Caco-2 (cell line): Measurements from ENCODE around the gene GPX6. TPM values are rescaled to one million over a fixed set of nuclear protein-coding genes. Genes with fewer than 3 reads are reported as not detected.

Experiments used
- BruUV-seq: library from RNA; stranded (reverse); fragments of 400-500 nt; replicated peaks from 2 replicates; lab custom pipeline; 2021; lab: Mats Ljungman, UMichigan
- CTCF ChIA-PET: fragments of 300-600 bp; sonication (Branson Sonifier 250); formaldehyde crosslinking; loops from one replicate; lab custom pipeline; 2022; ENCODE audit warnings: antibody characterized with exemption; lab: Charles Lee
- POLR2A ChIA-PET: fragments of 300-600 bp; sonication (Branson Sonifier 250); formaldehyde crosslinking; loops from one replicate; lab custom pipeline; 2022; ENCODE audit warnings: antibody characterized with exemption; lab: Charles Lee
- DNase-seq, 2 experiments: peaks; one replicate each; pipeline versions ENCODE4 v3.0.0 to v3.0.0-alpha.2; 2020 to 2022
- H3K27me3 ChIP-seq: replicated peaks from 2 replicates; pipeline ENCODE4 v1.6.0; 2011; ENCODE audit warnings: low read length; ENCODE audit not compliant: control insufficient read depth, insufficient read depth
- H3K36me3 ChIP-seq: 2 replicates; pipeline ENCODE4 v1.5.1; 2011; ENCODE audit warnings: low read length; ENCODE audit not compliant: control insufficient read depth, insufficient read depth
- H3K4me1 ChIP-seq: fragments of 250-450 bp; sonication (Bioruptor Pico); 2 replicates; pipeline ENCODE4 v1.5.1; 2020; ENCODE audit warnings: mild to moderate bottlenecking
- H3K4me3 ChIP-seq: 2 replicates; pipeline ENCODE4 v1.5.1; 2011; ENCODE audit warnings: low read depth, mild to moderate bottlenecking, control low read depth, low read length
- H3K9me3 ChIP-seq: fragments of 250-450 bp; sonication (Bioruptor Pico); 2 replicates; pipeline ENCODE4 v1.5.1; 2020; ENCODE audit warnings: mild to moderate bottlenecking, moderate library complexity
- H3K27ac Mint-ChIP-seq: one replicate; pipeline ENCODE4 v1.8.0; 2022; ENCODE audit warnings: mixed read lengths; ENCODE audit not compliant: unreplicated experiment
- H3K27me3 Mint-ChIP-seq: one replicate; pipeline ENCODE4 v1.8.0; 2022; ENCODE audit warnings: mixed read lengths; ENCODE audit not compliant: insufficient read depth, unreplicated experiment
- H3K36me3 Mint-ChIP-seq: one replicate; pipeline ENCODE4 v1.8.0; 2022; ENCODE audit warnings: mild to moderate bottlenecking, mixed read lengths; ENCODE audit not compliant: insufficient read depth, unreplicated experiment
- H3K4me1 Mint-ChIP-seq: one replicate; pipeline ENCODE4 v1.8.0; 2022; ENCODE audit warnings: low read depth, mixed read lengths; ENCODE audit not compliant: unreplicated experiment
- H3K4me3 Mint-ChIP-seq: one replicate; pipeline ENCODE4 v1.8.0; 2022; ENCODE audit warnings: mild to moderate bottlenecking, moderate library complexity, mixed read lengths; ENCODE audit not compliant: unreplicated experiment
- H3K9me3 Mint-ChIP-seq: one replicate; pipeline ENCODE4 v1.8.0; 2022; ENCODE audit warnings: mixed read lengths; ENCODE audit not compliant: unreplicated experiment
- CTCF ChIP-seq, 2 experiments: fragments of 200-600 bp in 1 of 2; IDR thresholded peaks; 1 replicate in 1 of 2; 2 replicates in 1 of 2; pipeline versions ENCODE4 v1.5.1 to v1.8.0; 2011 to 2022; ENCODE audit warnings: antibody characterized with exemption in 1 of 2, control low read depth in 1 of 2, inconsistent platforms in 1 of 2, low read depth in 1 of 2, low read length in 1 of 2, mild to moderate bottlenecking in 1 of 2, moderate library complexity in 1 of 2; ENCODE audit not compliant: insufficient read depth in 1 of 2, severe bottlenecking in 1 of 2, unreplicated experiment in 1 of 2
- intact Hi-C: fragments of 100-400 bp; cut with micrococcal nuclease; formaldehyde crosslinking; loops from one replicate; pipeline ENCODE4 v1.10.0; 2022; ENCODE audit not compliant: unreplicated experiment
- total RNA-seq: library from RNA; stranded (reverse); gene quantifications from 2 replicates; pipeline ENCODE4 v1.2.3, GENCODE V29; 2022

Gene GPX6
- total RNA-seq, 1 experiment from 2014 or later = not detected

GRCh38 chr6:28496099-28496779, 19.4 kb downstream of the GPX6 start:
- no peaks in the 10 kb centered on the region for H3K36me3 Mint-ChIP-seq
- POLR2A ChIA-PET = no interaction called here

GRCh38 chr6:28491984-28492317, 23.6 kb downstream of the GPX6 start:
- POLR2A ChIA-PET = no interaction called here

More at GRCh38 chr6:28496099-28496779, 19.4 kb downstream of the GPX6 start:
- Histone ChIP-seq H3K4me1 (no peaks in the 10 kb centered on the region), H3K27me3 (no peaks in the 10 kb centered on the region), H3K9me3 (no peaks in the 10 kb centered on the region), H3K4me3 (no peak overlapping the region), H3K36me3 (no peaks in the 10 kb centered on the region)
- peak; percentile 24 to 29 for TF ChIP-seq CTCF (IDR thresholded peaks at IDR 0.05; ENCODE audit: insufficient read depth in 1 of 2, low read depth in 1 of 2, low read length in 1 of 2, severe bottlenecking in 1 of 2, unreplicated experiment in 1 of 2)
- no TSS peak for BruUV-seq
- no peaks in the 10 kb centered on the region for H3K9me3 Mint-ChIP-seq
- CTCF ChIA-PET = interaction anchor here (0.8 to 1.0 kb wide), 2 partner anchors 47 to 84 kb away, joined by 5 to 6 read pairs; no protein-coding TSS in a partner anchor
- intact Hi-C loops = loop anchor here (1.0 kb wide), 1 partner anchor 188 kb away; no protein-coding TSS in a partner anchor
- peaks cover 7% of the 10 kb centered on the region for H3K4me1 Mint-ChIP-seq
- H3K27ac Mint-ChIP-seq = no peak overlapping the region
- H3K27me3 Mint-ChIP-seq = no peaks in the 10 kb centered on the region
- no peak for DNase-seq
- no peak overlapping the region for H3K4me3 Mint-ChIP-seq

GRCh38 chr6:28490205-28490890, 25.2 kb downstream of the GPX6 start:
- Mint-ChIP-seq H3K27ac (no peak overlapping the region), H3K9me3 (no peaks in the 10 kb centered on the region), H3K4me3 (no peak overlapping the region), H3K4me1 (no peaks in the 10 kb centered on the region), H3K27me3 (no peaks in the 10 kb centered on the region), H3K36me3 (no peaks in the 10 kb centered on the region)
- no peak for TF ChIP-seq CTCF (IDR thresholded peaks at IDR 0.05; ENCODE audit: insufficient read depth in 1 of 2, low read depth in 1 of 2, low read length in 1 of 2, severe bottlenecking in 1 of 2, unreplicated experiment in 1 of 2)
- CTCF ChIA-PET = no interaction called here
- BruUV-seq = no TSS peak
- H3K27me3 ChIP-seq = no peaks in the 10 kb centered on the region
- DNase-seq = no peak
- intact Hi-C loops = no loop called here
- H3K36me3 ChIP-seq = no peaks in the 10 kb centered on the region
- H3K9me3 ChIP-seq = no peaks in the 10 kb centered on the region
- POLR2A ChIA-PET = no interaction called here
- no peaks in the 10 kb centered on the region for H3K4me1 ChIP-seq
- no peak overlapping the region for H3K4me3 ChIP-seq

More at GRCh38 chr6:28491984-28492317, 23.6 kb downstream of the GPX6 start:
- DNase-seq = no peak
- Mint-ChIP-seq H3K9me3 (no peaks in the 10 kb centered on the region), H3K4me1 (peaks cover 4% of the 10 kb centered on the region), H3K27me3 (no peaks in the 10 kb centered on the region), H3K36me3 (no peaks in the 10 kb centered on the region), H3K27ac (no peak overlapping the region), H3K4me3 (no peak overlapping the region)
- CTCF ChIA-PET = no interaction called here
- H3K27me3 ChIP-seq = no peaks in the 10 kb centered on the region
- H3K4me3 ChIP-seq = no peak overlapping the region
- no peaks in the 10 kb centered on the region for H3K36me3 ChIP-seq
- intact Hi-C loops = no loop called here
- no peaks in the 10 kb centered on the region for H3K9me3 ChIP-seq
- no peaks in the 10 kb centered on the region for H3K4me1 ChIP-seq
- no TSS peak for BruUV-seq
- TF ChIP-seq CTCF (IDR thresholded peaks at IDR 0.05; ENCODE audit: insufficient read depth in 1 of 2, low read depth in 1 of 2, low read length in 1 of 2, severe bottlenecking in 1 of 2, unreplicated experiment in 1 of 2) = no peak
